GM12891 (cell line): ENCODE measurements around the gene FGFR2.

Source experiments
- POLR2AphosphoS5 ChIP-seq: IDR thresholded peaks from 2 replicates; pipeline ENCODE4 v1.6.1; 2011; ENCODE audit warnings: low read depth, low read length, control low read depth
- SPI1 ChIP-seq: IDR thresholded peaks from 2 replicates; pipeline ENCODE4 v1.6.1; 2011; ENCODE audit warnings: low read depth, low read length, control low read depth
- TAF1 ChIP-seq: IDR thresholded peaks from 2 replicates; pipeline ENCODE4 v1.6.1; 2011; ENCODE audit warnings: low read depth, low read length, control low read depth

DNA sequence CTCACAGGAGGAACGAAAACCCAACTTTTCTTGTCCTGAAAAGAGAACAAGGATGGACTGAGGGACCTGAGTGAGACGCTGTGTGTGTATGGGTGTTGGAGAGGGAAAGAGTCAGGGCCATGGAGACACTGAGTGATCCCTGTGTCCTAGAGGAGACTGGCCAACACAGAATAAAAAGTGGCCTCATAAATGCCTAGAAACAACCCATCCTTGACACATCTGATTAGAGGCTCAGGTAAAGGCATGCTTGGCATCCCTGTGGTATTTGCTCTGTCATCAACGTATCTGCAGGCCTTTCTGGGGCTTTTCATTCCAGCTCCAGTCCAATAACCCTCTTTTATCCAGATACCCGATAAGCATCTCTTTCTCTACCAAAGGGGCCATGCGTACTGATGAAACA lies 86.3 kb downstream of the FGFR2 start:
- TF ChIP-seq SPI1 (no peak), POLR2AphosphoS5 (no peak), TAF1 (no peak)
